SU-DHL-6 (cell line): ENCODE data around the gene NKAIN4.

Experiments used
- EZH2phosphoT487 ChIP-seq: fragments of 200-600 bp; sonication (generic), shearing (Covaris generic); conservative IDR thresholded peaks from 2 replicates; pipeline ENCODE4 v1.6.1; 2018; ENCODE audit warnings: mild to moderate bottlenecking, antibody characterized with exemption, low read length, moderate library complexity, mixed read lengths
- TF ChIP-seq, protein P1 (sequence below): fragments of 200-600 bp; sonication (generic); IDR thresholded peaks from one replicate; pipeline ENCODE4 v1.5.1; 2017; ENCODE audit warnings: antibody characterized with exemption, mild to moderate bottlenecking, low read length, moderate library complexity; ENCODE audit not compliant: insufficient read depth, poor library complexity, severe bottlenecking

DNA sequence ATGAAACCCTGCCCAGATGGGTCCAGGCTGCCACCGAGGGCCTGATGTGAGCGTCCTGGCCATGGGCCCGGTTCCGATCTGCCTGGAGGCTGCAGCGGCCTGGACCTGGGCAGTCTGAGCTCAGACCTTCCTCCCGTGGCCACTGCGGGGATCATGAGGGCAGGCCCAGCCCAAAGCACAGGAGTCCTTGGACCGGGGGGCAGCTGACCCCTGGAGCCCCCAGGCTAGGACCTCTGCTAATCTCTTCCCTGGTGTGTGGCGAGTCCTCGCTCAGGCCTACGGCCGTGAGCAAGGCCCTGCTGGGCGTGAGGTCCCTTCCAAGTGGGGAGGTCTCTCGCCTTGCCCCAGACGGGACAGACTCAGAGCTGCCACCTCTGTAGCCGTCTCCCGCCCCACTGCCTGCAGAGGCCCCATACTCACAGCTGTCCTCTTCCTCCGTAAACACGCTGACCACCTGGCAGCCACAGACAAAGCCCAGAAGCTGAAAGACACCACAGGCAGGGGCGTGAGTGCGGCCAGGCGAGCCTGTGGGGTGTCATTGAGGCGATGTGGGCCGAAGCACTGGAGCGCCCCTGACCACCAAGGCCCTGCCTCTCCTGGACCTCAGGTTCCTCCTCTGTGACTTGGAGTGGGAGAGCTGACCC, 10.5 kb downstream of the NKAIN4 start:
- TF ChIP-seq, protein P1, sequence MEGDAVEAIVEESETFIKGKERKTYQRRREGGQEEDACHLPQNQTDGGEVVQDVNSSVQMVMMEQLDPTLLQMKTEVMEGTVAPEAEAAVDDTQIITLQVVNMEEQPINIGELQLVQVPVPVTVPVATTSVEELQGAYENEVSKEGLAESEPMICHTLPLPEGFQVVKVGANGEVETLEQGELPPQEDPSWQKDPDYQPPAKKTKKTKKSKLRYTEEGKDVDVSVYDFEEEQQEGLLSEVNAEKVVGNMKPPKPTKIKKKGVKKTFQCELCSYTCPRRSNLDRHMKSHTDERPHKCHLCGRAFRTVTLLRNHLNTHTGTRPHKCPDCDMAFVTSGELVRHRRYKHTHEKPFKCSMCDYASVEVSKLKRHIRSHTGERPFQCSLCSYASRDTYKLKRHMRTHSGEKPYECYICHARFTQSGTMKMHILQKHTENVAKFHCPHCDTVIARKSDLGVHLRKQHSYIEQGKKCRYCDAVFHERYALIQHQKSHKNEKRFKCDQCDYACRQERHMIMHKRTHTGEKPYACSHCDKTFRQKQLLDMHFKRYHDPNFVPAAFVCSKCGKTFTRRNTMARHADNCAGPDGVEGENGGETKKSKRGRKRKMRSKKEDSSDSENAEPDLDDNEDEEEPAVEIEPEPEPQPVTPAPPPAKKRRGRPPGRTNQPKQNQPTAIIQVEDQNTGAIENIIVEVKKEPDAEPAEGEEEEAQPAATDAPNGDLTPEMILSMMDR, result no peak
- no peak for TF ChIP-seq EZH2phosphoT487
